ENCODE data around the gene NUP155.
A peak's percentile ranks its signal among the peaks of the same experiment; 100 is the strongest.
"Not testable (repeated sequence)": the region's sequence is repeated elsewhere in the genome, so short reads cannot be mapped to it uniquely, and the experiment has no call there.

NUP155 gene

DNA sequence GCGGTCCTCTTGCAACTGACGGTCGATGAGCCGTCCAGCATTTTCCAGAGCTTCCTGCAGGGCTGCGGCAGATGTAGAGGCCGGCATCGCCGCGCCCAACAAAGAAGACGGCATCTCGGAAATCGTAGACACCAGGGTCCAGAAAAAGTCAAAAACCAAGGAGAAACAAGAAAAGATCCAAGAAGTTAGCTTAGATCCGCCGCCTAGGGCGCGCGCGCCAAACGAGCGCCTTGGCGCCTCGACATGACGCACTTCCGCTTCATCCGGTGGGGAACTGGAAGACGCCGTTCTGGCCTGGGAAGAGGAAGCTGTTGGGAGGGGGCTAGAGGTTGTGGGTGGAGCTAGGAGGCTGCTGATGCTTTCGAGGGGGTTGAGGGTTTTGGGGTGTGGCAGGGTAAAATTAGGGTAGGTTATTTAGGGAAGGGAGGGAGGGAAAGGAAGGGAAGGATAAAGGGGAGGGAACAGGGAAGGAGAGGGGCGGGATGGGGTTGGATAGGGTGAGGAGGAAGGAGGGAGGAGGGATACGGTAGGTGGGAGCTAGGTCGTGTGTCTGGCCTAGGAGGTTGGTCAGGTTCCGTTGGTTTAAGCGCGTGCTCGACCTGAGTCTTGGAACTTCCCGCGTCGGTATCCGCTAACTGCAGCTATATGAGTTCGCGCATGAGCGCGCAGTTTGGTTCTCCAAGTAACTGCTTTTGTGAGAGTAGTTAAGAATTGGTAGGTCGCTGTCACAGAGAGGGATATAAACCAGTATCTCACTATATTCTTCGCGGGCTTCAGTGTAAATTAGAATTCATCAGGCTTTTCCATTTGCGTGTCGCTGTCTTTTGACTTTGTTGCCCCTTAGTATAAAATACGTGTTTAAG is at the start of gene NUP155:
Gene NUP155 (minus strand): TSS at position 243 of the 863 bp plus-strand sequence. CDS start 129 bp downstream, at position 114.
- FAIRE-seq, result peak; percentile 99

DNA sequence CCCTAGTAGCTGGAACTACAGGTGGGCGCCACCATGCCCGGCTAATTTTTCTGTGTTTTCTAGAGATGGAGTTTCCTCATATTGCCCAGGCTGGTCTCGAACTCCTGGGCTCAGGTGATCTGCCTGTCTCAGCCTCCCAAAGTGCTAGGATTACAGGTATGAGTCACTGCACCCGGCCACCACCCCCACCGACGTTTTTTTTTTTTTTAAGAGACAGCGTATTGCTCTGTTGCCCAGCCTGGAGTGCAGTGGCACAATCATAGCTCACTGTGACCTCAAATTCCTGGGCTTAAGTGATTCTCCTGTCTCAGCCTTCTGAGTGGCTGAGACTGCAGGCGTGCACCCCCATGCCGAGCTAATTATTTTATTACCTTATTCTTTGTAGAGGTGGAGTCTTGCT is 46.4 kb upstream of the NUP155 start:
- FAIRE-seq (no peak), DNase-seq (ENCODE audit: insufficient read length, low spot score) (no peak)

More for the DNA sequence above, at the start of gene NUP155:
- peak; percentile 99 for DNase-seq (ENCODE audit: insufficient read length, low spot score)

DNA sequence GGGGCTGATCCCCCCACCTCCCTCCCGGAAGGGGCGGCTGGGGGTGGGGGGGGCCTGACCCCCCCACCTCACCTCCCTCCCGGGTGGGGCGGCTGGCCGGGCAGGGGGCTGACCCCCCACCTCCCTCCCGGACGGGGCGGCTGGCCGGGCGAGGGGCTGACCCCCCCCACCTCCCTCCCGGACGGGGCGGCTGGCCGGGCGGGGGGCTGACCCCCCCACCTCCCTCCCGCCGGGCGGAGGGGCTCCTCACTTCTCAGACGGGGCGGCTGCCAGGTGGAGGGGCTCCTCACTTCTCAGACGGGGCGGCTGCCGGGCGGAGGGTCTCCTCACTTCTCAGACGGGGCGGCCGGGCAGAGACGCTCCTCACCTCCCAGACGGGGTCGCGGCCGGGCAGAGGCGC is 44.5 kb upstream of the NUP155 start:
- FAIRE-seq; DNase-seq (ENCODE audit: insufficient read length, low spot score): not testable (repeated sequence)

GRCh38 chr5:37412515-37412914 is 41.6 kb upstream of the NUP155 start:
- peak; percentile 9 for FAIRE-seq
- no peak for DNase-seq (ENCODE audit: insufficient read length, low spot score)

DNA sequence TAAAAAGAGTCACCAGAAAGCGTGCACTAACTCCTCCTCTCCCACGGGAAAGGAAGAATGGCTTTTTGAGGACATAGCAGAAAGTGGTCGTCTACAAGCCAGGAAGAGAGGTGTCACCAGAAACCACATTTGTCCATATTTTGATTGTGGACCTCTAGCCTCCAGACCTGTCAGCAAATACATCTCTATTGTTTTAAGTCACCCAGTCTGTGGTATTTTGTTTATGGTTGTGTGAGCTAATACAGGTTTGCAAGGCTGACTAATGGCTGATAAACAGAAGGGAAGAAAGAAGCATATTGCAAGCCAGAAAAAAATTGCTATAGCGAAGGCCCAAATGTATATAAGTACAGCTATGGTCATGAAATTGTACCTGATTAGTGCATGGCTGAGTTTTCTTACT is 29.6 kb upstream of the NUP155 start:
- FAIRE-seq, result no peak
- DNase-seq (ENCODE audit: insufficient read length, low spot score), result no peak

DNA sequence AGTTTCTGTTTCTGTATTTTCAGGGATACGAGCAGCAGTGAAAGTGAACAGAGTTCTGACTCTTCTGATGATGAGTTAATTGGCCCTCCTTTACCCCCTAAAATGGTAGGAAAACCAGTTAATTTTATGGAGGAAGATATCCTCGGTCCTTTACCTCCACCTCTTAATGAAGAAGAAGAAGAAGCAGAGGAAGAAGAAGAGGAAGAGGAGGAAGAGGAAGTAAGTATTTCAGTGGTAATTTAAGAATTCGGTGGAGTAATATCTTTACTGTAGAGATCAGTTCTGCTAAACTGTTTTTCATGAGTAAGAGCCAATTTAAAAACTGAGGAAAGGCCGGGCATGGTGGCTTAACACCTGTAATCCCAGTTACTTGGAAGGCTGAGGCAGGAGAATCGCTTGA is 25.4 kb upstream of the NUP155 start:
- no peak for DNase-seq (ENCODE audit: insufficient read length, low spot score)
- FAIRE-seq, result no peak

GRCh38 chr5:37391591-37391990 is 20.7 kb upstream of the NUP155 start:
- FAIRE-seq, result no peak
- DNase-seq (ENCODE audit: insufficient read length, low spot score), result no peak

GRCh38 chr5:37379100-37379628 is 8.3 kb upstream of the NUP155 start, which contains the start of gene WDR70:
WDR70 (plus strand) TSS chr5:37379318; CDS start chr5:37379368, 50 bp downstream.
- DNase-seq (ENCODE audit: insufficient read length, low spot score) (peak; percentile 88), FAIRE-seq (peak; percentile 97)

DNA sequence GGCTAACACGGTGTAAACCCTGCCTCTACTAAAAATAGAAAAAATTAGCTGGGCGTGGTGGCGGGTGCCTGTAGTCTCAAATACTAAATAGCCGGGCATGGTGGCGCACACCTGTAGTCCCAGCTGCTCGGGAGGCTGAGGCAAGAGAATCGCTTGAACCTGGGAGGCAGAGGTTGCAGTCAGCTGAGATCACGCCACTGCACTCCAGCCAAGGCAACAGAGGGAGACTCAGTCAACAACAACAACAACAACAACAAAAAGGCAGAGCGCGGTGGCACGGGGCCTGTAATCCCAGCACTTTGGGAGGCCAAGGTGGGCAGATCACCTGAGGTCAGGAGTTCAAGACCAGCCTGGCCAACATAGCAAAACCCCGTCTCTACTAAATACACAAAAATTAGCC is 7.2 kb upstream of the NUP155 start:
- DNase-seq (ENCODE audit: insufficient read length, low spot score); FAIRE-seq: not testable (repeated sequence)

- DNase-seq (ENCODE audit: insufficient read length, low spot score) (no peak), FAIRE-seq (no peak)
These were observed 4.2 kb upstream of the NUP155 start for GRCh38 chr5:37375091-37375490.

- peak; percentile 36 for FAIRE-seq
These were observed 399 bp downstream of the NUP155 start for GRCh38 chr5:37370550-37370863.

DNA sequence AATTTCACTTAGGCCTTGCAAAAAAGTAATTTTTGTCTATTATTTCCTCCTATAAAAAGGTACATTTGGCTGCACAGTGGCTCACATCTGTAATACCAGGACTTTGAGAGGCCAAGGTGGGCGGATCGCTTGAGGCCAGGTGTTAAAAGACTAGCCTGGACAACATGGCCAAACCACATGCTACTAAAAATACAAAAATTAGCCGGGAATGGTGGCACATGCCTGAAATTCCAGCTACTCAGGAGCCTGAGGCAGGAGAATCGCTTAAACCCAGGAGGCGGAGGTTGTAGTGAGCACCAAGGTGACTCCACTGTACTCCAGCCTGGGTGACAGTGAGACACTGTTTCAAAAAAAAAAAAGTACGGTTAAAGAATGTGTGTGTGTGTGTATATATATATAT is 15.7 kb downstream of the NUP155 start:
- DNase-seq (ENCODE audit: insufficient read length, low spot score), result no peak
- FAIRE-seq, result no peak

More at GRCh38 chr5:37370550-37370863, 399 bp downstream of the NUP155 start:
- no peak for DNase-seq (ENCODE audit: insufficient read length, low spot score)

DNA sequence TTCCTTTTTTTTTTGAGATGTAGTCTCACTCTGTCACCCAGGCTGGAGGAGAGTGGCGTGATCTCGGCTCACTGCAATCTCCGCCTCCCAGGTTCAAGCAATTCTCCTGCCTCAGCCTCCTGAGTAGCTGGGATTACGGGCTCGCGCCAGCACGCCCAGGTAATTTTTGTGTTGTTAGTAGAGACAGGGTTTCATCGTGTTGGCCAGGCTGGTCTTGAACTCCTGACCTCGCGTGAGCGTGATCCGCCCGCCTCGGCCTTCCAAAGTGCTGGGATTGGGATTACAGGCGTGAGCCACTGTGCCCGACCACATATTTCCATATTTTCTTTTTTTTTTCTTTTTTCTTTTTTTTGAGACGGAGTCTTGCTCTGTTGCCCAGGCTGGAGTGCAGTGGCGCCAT is 28.2 kb downstream of the NUP155 start:
- not testable (repeated sequence) for DNase-seq (ENCODE audit: insufficient read length, low spot score); FAIRE-seq

- DNase-seq (ENCODE audit: insufficient read length, low spot score); FAIRE-seq: not testable (repeated sequence)
These were observed 36.2 kb downstream of the NUP155 start for GRCh38 chr5:37334754-37335153.

DNA sequence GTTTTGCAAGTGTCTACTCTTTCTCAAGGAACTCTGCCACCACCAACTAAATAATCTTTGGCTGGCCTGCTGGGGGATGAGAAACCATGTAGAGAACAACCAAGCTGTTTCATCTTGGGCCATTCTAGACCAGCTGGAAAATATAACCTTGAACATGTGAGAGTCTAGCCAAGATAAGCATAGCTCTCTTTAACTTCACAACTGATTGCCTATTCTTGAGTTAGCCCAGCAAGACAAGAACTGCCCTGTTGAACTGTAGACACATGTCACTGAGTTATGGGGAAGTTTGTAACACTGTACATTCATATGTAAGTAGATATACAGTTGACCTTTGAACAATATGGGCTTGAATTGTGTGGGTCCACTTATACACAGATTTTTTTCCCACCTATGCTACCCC is 44.4 kb downstream of the NUP155 start:
- peak; percentile 63 for FAIRE-seq
- no peak for DNase-seq (ENCODE audit: insufficient read length, low spot score)

DNA sequence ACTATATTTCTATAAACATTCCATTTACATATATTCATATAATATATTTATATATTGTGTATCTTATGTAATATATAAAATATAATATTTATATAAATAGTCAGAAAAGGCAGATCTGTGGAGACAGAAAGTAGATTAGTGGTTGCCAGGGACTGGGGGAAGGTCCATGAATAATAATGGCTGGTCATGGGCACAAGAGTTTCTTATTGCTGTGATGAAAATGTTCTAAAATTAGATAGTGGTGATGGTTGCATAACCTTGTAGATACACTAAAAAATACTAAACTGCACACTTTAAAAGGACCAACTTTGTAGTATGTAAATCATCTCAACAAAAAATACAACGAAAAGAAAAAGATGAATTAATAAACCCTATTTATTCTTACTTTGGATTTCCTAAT is 47.3 kb downstream of the NUP155 start:
- FAIRE-seq, result no peak

DNA sequence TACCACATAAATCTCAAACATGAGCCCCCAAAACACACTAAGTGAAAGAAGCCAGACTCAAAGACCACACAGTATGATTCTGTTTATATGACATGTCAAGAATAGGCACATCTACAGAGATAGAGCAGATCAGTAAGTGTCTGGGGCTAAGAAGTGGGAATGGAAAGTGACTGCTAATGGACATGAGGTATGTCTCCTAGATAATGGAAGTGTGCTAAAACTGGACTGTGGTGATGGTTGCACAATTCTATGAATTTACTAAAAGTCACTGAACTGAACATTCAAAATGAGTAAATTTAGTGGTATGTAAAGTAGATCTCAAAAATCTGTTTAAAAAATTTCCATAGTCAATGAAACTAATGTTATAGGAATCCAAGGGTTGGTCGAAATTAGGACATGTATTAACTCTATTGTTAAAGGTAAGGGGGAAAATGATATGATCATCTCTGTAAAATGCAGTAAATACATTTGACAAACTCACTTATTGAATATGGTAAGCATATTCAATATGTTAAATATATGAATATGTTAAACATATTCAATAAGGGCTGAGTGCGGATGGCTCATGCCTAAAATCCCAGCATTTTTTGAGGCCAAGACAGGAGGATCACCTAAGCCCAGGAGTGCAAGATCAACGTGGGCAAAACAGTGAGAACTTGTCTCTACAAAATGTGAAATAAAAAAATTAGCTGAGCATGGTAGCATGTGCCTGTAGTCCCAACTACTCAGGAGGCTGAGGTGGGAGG is 51.7 kb downstream of the NUP155 start:
- FAIRE-seq, result peak; percentile 38
- no peak for DNase-seq (ENCODE audit: insufficient read length, low spot score)

More for the DNA sequence above, 47.3 kb downstream of the NUP155 start:
- no peak for DNase-seq (ENCODE audit: insufficient read length, low spot score)

DNA sequence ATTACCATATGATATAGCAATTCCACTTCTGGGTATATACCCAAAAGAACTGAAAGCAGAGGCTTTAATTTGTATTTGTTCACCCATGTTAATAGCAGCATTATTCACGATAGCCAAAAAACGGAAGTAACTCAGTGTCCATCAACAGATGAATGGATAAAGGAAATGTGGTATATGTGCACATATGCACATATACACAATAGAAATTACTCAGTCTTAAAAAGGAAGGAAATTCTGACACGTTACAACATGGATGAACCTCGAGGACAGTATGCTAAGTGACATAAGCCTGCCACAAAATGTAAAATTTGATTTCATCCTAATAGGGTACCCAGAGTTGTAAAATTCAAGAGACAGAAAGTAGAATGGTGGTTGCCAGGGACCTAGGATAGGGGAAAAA is 54.9 kb downstream of the NUP155 start:
- no peak for DNase-seq (ENCODE audit: insufficient read length, low spot score)
- no peak for FAIRE-seq

DNA sequence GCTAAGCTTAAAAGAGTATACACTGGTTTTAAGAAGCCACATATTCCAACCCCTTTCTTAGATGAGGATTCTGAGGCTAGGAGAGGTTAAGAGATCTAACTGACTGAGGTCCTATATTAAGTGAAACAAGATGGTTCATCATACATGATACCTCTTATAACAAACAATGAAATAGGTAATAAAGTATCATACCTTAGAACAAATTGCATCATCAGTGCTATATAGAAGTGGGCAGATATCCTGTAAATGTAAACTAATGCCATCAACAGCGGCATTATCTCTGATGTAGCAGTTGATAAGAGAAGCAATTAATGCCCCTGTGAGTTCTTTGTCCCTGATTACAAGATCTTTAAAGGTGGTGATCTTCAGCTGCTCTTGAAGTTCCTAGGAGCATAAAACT is 60.5 kb downstream of the NUP155 start:
- FAIRE-seq (no peak), DNase-seq (ENCODE audit: insufficient read length, low spot score) (no peak)

GRCh38 chr5:37308793-37309192 is 62.1 kb downstream of the NUP155 start:
- DNase-seq (ENCODE audit: insufficient read length, low spot score), result no peak
- no peak for FAIRE-seq

GRCh38 chr5:37304888-37305287 is 66.0 kb downstream of the NUP155 start:
- no peak for DNase-seq (ENCODE audit: insufficient read length, low spot score)
- no peak for FAIRE-seq

All from HTR-8/SVneo (cell line).